IMR-90 (cell line): ENCODE data around the gene SNED1.

Experiments
- CTCF ChIP-seq: conservative IDR thresholded peaks from 2 replicates; pipeline ENCODE4 v1.5.1; 2012; ENCODE audit warnings: mild to moderate bottlenecking, low read depth, low read length, improper control_type of control experiment
- ELK1 ChIP-seq: fragments of 150-350 bp; IDR thresholded peaks from 2 replicates; pipeline ENCODE4 v1.6.1; 2016; ENCODE audit warnings: low read depth, mild to moderate bottlenecking, low read length, moderate library complexity, borderline replicate concordance
- FOS ChIP-seq: fragments of 150-350 bp; IDR thresholded peaks from 2 replicates; pipeline ENCODE4 v1.6.1; 2016; ENCODE audit warnings: low read depth, low read length
- MAFK ChIP-seq: IDR thresholded peaks from 2 replicates; pipeline ENCODE4 v1.6.1; 2012; ENCODE audit warnings: low read depth, low read length, improper control_type of control experiment
- MAZ ChIP-seq: IDR thresholded peaks from 2 replicates; pipeline ENCODE4 v1.6.1; 2012; ENCODE audit warnings: low read depth, mild to moderate bottlenecking, low read length, improper control_type of control experiment, moderate library complexity, borderline replicate concordance
- NFE2L2 ChIP-seq: fragments of 150-350 bp; IDR thresholded peaks from 2 replicates; pipeline ENCODE4 v1.6.1; 2016; ENCODE audit warnings: low read depth, mild to moderate bottlenecking, low read length
- POLR2A ChIP-seq: IDR thresholded peaks from 2 replicates; pipeline ENCODE4 v1.6.1; 2012; ENCODE audit warnings: mild to moderate bottlenecking, low read depth, low read length
- RAD21 ChIP-seq: IDR thresholded peaks from 2 replicates; pipeline ENCODE4 v1.6.1; 2012; ENCODE audit warnings: low read length, improper control_type of control experiment
- SMC3 ChIP-seq: fragments of 150-350 bp; IDR thresholded peaks from 2 replicates; pipeline ENCODE4 v1.6.1; 2016; ENCODE audit warnings: low read depth, mild to moderate bottlenecking, antibody characterized with exemption, low read length, moderate library complexity
- USF2 ChIP-seq: fragments of 150-350 bp; IDR thresholded peaks from 2 replicates; pipeline ENCODE4 v1.6.1; 2017; ENCODE audit warnings: mild to moderate bottlenecking, antibody characterized with exemption, low read length, low read depth

- no peak for TF ChIP-seq CTCF
- no peak for TF ChIP-seq POLR2A
- no peak for TF ChIP-seq RAD21
- TF ChIP-seq FOS = no peak
- TF ChIP-seq MAZ = no peak
- TF ChIP-seq NFE2L2 = no peak
- no peak for TF ChIP-seq SMC3
- TF ChIP-seq USF2 = no peak
- TF ChIP-seq MAFK = no peak
- no peak for TF ChIP-seq ELK1
These were observed 9.7 kb upstream of the SNED1 start for GRCh38 chr2:240988571-240989271.
